ENCODE measurements around the gene DOP1A.

The DOP1A gene

DNA sequence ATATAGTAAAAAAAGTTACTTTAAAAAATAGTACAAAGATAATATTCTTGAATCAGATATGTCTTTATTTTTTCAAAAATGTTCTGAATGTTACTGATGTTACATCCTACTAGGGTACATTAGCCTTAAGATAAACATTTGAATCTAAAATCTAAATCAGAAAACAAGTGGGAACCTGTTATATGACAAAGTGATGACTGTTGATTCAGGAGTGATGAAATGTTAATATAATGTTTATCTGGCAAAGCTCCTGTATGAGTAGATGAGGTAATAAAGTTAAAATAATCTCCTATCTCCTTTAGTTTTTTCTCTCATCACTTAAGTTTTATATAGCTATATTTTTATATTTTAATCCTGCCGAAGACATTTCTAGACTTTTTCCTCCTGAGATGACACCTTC is 4.2 kb downstream of the DOP1A start:
- DNase-seq (ENCODE audit: low spot score): no peak

DNA sequence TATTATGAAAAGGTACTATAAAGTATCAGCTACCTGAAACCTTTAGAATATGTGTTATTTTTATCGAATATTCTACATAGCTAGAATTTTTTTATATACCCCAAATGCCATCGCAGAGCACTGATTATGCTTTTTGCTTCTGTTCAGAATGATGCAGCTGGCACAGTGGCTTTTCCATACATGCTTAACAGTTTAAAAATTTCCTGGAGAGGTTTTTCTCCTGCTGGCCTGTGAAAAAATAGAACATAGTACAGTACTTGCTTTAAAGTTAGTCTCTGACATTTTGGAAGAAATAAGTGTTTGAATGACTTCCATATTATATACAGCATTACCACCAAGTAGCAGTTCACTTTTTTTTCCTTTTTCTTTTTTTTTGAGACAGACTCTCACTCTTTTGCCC is 5.3 kb downstream of the DOP1A start:
- DNase-seq (ENCODE audit: low spot score): no peak

DNA sequence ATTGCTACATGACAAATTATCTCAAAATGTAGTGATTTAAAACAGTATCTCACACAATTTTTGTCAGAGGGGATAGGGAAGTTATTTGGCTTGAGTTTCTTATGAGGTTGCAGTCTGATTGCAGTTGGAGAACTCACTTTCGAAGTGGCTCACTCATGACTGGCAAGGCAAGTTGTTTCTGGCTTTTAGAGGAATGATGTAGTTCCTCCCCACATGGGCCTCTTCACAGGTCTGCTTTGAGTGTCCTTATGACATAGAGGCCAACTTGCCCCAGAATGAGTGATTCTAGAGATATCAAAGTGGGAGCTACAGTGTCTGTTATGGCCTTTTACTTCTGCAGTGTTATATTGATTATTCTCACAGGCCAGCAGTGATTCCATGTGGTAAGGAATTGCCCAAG is 6.1 kb downstream of the DOP1A start:
- DNase-seq (ENCODE audit: low spot score): no peak

DNA sequence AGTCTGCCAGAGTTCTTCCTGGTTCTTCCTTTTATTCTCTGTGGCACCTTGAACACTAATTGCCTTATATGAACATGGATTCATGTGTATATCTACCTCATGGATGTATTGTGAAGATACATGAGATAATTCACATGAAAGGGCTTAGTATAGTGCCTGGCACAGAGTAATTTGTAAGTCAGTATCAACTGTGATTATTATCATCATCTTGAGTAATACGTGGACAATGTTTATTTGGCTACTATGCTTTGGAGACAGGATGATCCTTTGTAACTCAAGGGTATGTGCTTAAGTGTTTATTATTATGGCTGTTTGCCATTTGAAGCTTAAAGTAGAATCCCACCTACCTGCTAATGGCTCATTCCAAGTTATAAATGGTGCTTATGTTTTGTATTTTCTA is 16.0 kb downstream of the DOP1A start:
- no peak for DNase-seq (ENCODE audit: low spot score)

DNA sequence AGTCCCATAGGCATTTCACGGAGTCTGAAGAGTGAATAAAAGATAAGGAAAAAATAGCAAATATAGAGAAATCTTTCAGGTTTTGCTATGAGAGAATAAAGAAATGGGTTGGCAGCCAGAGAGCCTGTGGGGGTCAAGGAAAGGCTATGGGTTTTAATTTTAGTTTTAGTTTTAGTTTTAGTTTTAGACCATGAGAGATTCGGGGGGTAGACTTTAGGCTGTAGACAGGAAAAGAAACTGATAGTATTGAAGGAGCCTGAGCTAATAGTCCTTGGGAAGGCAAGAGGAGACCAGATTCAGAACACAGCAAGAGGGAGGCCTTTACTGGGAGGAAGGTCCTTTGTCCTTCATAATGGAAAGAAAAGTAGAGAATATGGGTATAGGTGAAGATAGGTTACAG is 19.3 kb downstream of the DOP1A start:
- DNase-seq (ENCODE audit: low spot score): no peak

DNA sequence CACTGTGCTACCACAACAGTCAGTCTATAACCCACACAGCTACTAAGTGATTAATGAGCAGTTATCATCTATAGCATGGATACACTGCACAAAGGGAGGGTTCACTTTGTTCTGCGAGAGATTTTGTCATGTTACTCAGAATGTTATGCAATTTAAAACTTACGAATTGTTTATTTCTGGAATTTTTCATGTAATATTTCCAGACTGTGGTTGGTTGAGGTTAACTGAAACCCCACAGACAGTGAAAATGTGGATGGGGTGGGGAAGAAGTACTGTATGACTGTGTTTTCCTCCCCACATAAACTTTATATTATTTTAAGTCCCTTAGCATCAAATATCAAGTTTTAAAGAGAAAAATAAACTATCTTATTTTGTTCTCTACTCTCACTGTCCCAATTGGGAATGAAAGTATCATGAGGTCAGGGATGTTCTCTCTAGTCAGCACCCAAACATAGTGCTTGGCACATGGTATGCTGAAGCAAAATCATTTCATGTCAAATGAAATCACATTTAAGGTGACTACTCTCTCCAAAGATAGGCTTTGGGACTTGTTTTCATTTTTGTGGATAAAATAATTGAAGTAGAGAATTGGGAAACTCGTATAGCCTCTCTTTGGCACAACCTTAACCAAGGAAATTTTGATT is 25.4 kb downstream of the DOP1A start:
- no peak for DNase-seq (ENCODE audit: low spot score)

DNA sequence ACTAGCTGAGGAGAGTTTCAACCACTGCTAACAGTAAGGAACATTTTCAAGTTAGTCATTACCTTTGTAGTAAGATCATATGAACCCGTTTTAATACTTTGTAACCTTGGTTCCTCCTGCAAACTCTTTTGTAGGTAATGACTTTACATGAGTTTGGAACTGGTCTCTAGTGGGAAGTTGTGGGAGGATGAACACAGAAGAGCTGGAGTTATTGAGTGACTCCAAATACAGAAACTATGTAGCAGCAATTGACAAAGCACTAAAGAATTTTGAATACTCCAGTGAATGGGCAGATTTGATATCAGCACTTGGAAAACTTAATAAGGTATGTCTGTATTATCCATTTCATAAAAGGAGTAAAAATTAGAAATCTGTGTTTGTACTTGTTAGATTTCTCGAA is 29.3 kb downstream of the DOP1A start:
- DNase-seq (ENCODE audit: low spot score): no peak

DNA sequence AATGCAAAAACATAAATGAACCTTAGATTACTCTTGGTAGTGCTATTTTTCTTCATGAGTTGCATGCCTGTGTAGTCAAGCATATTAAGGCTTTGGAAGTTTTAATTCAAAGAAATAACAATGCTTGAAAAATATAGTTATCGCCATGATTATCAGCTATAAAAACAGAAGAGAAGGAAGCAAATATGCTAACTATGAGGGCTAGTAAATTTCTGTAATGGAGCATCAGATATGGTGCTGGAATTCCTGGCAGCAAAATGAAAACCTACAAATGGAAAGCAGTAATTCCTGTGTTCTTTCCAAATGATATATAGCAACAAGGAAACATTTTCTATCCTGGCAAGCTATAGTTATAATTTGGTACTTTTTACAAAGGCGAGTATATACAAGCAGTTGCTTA is 29.7 kb downstream of the DOP1A start:
- DNase-seq (ENCODE audit: low spot score): no peak

DNA sequence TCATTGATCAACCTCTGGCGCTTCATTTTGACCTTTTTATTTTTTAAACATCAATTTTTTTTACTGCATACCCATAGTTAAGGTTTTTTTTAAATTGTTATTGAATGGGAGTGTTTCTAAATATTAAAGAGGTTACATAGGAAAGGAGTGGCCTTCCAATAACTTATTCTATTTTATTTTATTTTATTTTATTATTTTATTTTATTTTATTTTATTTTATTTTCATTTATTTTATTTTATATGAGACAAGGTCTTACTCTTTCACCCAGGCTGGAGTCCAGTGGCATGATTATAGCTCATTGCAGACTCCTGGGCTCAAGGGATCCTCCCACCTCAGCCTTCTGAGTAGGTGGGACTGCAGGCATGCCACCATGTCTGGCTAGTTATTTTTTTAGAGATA is 30.2 kb downstream of the DOP1A start:
- DNase-seq (ENCODE audit: low spot score): no peak

DNA sequence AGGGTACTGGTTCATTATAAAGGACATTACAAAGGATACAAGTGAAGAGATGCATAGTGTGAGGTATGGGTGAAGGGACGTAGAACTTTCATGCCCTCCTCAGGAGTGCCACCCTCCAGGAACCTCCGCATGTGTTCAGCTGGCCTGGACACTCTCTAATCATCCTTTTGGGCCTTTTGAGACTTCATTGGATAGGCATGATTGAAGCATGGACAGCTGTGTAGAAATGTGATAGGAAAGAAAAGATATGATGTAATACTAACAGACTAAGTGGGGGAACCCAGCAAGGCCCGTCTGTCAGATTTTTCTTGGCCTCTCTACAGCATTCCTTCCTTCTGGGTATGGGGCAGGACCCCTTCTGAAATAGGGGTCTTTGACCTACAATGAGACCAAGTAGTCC is 31.1 kb downstream of the DOP1A start:
- DNase-seq (ENCODE audit: low spot score): no peak

DNA sequence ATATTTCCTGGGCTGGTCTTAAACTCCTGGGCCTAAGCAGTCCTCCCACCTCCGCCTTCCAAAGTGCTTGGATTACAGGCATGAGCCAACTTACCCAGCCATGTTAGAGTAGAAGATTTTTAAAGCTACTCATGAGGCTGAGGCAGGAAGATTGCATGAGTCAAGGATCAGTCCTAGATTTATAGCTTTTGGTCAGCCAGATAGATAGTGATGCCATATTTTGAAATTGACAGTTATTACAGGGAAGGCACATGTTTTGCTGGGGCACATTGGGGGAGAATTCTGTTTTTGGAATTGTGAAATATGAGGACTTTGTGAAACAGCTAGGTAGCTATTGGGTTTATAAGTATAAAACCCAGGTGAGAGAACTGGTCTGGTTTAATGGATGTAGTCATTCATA is 40.9 kb downstream of the DOP1A start:
- no peak for DNase-seq (ENCODE audit: low spot score)

DNA sequence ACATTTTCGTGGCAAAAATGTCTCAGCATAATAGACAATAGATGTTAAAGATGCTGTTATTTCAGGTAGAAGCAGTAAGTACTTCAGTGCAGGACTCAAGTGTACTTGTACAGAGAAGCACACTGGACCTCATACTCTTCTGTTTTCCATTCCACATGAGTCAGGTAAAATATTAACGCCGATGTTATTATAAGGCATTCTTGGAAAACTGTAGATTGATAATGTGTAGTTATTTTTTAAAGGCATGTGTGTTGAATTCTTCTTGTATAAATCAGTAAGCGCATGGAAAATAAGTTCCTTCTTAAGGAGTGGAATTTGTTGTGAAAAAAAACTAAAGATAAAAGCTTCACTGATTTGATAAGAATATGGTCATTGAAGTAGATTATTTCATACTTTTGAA is 45.8 kb downstream of the DOP1A start:
- DNase-seq (ENCODE audit: low spot score): no peak

DNA sequence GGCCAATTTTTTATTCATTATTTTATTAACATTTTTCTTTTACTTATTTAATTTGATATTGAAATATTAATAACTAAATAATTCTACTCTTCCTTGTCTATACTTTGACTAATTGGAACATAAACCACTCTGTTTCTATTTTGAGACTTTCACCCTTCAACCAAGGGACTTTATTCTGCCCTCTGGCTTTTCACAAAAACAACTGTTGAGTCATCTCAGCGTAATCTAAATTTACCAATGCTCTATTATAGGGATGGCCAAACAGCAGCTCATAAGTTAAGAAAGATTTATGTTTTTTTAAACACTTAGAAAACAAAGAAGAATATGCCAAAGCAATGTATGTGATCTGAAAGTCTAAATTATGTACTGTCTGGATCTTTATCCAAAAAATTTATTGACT is 46.7 kb downstream of the DOP1A start:
- no peak for DNase-seq (ENCODE audit: low spot score)

DNA sequence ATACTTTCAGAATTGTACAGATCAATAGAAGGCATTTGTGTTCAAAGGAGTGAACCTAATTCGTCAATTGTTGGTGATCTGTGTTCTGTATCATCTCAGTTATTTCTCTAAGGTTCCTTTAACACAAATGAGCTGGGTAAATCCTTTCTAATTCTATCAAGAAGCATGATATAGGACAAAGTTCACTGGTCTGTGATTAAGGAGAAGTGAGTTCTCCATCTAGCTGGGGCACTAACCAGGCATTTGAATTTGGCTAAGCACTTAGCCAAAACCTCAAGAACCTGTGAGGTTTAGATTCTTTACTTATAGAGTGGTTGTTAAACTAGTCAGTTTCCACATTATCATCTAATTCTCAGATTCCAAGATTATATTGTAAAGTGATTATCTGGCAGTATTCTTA is 50.3 kb downstream of the DOP1A start:
- no peak for DNase-seq (ENCODE audit: low spot score)

DNA sequence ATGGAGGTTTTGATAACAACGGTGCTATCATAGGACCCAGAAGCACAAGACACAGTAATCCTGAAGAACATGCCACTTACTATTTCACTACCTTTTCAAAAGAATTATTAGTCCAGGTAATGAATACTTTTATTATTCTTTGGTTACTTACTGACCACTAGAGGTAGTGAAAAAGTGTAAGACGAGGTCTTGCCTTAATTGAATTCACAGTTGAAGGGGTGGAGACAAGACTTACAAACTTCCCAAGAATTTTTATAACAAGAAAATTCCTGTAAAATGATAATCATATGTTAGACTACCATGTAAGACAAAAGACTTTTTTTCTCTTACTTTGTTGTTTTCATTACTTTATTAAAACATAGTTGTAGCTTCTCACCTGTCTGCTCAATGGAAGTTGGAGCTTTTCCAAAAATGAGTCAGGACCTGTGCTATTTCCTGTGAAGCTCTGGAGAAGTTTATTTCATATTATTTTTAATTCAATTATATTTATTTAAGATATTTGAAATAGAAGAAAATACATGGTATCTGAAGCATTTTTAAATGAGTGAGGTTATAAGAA is 52.4 kb downstream of the DOP1A start:
- peak; percentile 3 for DNase-seq (ENCODE audit: low spot score)

DNA sequence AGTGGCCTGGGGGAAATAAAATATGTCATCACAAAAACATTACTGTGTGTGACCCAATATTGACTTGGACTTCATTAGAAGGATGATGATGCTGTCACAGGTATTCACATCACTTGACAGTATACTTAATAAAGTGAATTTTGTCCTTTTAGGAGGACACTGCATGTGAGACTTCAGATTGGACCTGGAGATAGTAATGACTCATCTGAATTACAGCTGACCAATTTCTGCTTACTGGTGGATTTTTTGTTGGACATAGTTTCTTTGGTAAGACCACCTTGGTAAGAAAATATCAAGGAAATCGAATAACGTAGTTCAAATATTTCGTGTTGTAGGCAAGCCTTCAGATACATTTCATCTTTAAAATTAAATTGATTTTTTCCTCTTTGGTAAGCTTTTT is 57.1 kb downstream of the DOP1A start:
- no peak for DNase-seq (ENCODE audit: low spot score)

DNA sequence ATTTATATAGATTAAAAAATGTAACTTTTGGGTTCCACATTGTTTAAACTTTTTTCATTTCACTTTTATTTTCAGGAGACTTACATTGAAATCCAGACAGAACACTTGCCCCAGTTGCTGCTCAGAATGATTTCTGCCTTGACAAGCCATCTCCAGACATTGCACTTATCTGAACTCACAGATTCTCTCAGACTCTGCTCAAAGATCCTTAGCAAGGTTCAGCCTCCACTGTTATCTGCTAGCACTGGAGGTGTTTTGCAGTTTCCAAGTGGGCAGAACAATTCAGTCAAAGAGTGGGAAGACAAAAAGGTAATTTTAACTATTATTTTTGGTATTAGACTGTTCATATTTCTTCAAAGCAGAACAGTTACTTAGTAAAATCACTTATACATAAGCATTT is 58.0 kb downstream of the DOP1A start:
- DNase-seq (ENCODE audit: low spot score): no peak

DNA sequence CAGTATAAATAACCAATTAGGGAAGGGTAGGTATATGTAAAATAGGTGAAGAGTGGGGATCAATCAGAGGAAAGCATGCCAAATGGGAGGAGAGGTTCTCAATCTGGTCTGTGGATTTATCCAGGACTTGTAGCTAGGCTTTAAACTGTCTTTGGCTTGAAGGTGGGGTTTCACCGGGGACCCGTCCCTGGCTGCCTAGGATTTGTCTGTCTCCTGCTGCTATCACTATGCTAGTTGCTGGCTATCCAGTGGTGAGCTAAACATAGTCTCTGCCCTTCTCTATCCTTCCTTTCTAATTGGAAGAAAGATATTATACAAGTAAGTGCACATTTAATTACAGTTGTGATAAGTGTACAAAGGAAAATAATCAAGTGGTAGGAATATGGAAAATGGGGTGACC is 58.8 kb downstream of the DOP1A start:
- no peak for DNase-seq (ENCODE audit: low spot score)

DNA sequence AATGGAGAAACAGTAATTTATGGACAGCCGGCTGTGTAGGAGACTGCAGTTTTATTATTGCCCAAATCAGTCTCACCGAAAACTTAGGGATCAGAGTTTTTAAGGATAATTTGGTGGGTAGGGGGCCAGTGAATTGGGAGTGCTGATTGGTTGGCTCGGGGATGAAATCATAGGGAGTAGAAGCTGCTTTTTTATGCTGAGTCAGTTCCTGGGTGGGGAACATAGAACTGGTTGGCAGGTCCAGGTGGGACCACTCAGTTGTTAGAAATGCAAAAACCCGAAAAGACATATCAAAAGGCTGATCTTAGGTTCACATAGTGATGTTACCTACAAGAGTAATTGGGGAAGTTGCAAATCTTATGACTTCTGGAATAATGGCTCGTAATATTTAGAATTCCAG is 59.3 kb downstream of the DOP1A start:
- DNase-seq (ENCODE audit: low spot score): no peak

DNA sequence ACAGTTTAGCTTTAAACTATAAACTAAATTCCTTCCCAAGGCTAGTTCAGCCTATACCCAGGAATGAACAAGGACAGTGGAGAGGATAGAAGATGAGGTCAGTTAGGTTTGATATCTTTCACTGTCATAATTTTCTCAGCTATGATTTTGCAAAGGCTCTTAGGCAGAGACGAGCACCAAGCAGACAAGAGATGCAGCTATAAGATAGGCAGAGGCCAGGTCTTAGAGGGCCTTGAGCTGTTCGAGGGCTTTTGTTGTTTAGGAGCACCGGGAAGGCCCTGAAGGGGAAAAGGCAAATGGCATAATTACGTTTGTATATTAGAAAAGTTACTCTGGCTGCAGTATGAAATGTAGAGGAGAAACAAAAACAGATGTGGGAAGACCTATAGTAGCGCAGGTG is 59.8 kb downstream of the DOP1A start:
- DNase-seq (ENCODE audit: low spot score): no peak

DNA sequence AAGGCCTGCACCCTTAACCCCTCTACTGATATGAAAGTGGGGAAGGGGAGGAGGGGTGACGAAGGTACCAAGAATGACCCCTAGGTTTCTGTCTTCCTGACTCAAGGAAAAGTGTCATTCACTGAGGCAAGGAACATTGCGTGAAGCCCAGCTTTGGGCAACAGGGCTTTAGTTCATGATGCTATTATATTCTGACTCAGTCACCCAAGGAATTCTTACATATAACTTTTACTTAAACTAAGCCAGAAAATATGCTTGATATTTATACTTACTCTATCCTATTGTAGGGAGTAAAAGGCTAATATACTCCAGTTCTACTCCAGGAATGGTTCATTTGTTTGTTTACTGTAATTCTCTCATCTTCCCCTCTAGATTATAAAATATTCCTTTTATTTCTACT is 60.5 kb downstream of the DOP1A start:
- no peak for DNase-seq (ENCODE audit: low spot score)

DNA sequence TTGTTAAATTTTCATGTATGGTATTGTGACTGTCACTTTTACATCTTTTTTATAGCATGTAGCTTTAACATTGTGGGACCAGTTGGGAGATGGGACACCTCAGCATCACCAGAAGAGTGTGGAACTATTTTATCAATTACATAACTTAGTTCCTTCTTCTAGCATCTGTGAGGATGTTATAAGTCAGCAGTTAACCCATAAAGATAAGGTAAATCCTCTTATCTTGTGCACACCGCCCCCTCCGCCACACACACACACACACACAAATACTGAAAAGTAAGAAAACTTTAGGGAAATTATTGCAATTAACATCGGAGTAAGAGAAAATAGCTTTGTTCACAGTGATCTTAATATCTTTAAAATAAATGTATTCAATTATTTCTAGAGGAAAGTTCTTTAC is 64.7 kb downstream of the DOP1A start:
- no peak for DNase-seq (ENCODE audit: low spot score)

DNA sequence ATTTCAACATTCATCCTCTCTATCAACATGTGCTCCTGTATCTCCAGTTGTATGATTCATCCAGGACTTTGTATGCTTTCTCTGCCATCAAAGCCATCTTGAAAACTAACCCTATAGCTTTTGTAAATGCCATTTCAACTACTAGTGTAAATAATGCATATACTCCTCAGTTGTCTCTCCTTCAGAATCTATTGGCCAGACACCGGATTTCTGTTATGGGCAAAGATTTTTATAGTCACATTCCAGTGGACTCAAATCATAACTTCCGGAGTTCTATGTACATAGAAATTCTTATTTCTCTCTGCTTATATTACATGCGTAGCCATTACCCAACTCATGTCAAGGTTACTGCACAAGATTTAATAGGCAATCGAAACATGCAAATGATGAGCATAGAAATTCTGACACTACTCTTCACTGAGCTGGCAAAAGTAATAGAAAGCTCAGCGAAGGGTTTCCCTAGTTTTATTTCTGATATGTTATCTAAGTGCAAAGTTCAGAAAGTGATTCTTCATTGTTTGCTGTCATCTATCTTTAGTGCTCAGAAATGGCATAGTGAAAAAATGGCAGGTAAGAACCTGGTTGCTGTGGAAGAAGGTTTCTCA is 70.7 kb downstream of the DOP1A start:
- no peak for DNase-seq (ENCODE audit: low spot score)

DNA sequence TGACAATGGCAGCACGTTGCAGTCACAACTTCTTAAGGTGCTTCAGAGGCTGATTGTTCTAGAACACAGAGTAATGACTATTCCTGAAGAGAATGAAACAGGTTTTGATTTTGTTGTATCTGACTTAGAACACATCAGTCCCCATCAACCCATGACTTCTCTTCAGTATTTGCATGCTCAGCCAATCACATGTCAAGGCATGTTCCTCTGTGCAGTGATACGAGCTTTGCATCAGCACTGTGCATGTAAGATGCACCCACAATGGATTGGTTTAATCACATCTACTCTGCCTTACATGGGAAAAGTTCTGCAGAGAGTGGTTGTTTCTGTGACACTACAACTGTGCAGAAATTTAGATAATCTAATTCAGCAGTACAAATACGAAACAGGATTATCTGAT is 71.3 kb downstream of the DOP1A start:
- no peak for DNase-seq (ENCODE audit: low spot score)
